HEK293 (cell line): ENCODE results near the gene GABBR2.

Experiments
- CTCF ChIA-PET: fragments of 350-600 bp; formaldehyde crosslinking; extraction: SDS; loops from one replicate; lab custom pipeline; 2021; ENCODE audit warnings: antibody characterized with exemption; lab: Yijun Ruan, JAX
- POLR2A ChIA-PET: fragments of 300-600 bp; formaldehyde crosslinking; extraction: SDS; loops from one replicate; lab custom pipeline; 2020; ENCODE audit warnings: antibody characterized with exemption, inconsistent platforms; lab: Yijun Ruan, JAX
- H3K27ac ChIP-seq: fragments of 200-500 bp; sonication (Bioruptor generic); 2 replicates; pipeline ENCODE4 v1.5.1; 2014; ENCODE audit warnings: low read depth, low read length, control low read depth, inconsistent platforms; ENCODE audit errors: extremely low read depth
- H3K36me3 ChIP-seq, 2 experiments: fragments of 200-500 bp in 1 of 2; sonication (Bioruptor generic) in 1 of 2; 1 replicate in 1 of 2; 2 replicates in 1 of 2; pipeline ENCODE4 v1.5.1; 2014 to 2017; ENCODE audit warnings: inconsistent platforms in 2 of 2, low read length in 2 of 2; ENCODE audit not compliant: control insufficient read depth in 2 of 2, insufficient read depth in 1 of 2
- H3K4me1 ChIP-seq: fragments of 200-500 bp; sonication (Bioruptor generic); 2 replicates; pipeline ENCODE4 v1.5.1; 2014; ENCODE audit warnings: mild to moderate bottlenecking, low read length, inconsistent platforms; ENCODE audit not compliant: control insufficient read depth, insufficient read depth
- H3K4me3 ChIP-seq: 2 replicates; pipeline ENCODE4 v1.5.1; 2011; ENCODE audit warnings: low read depth, mild to moderate bottlenecking, control low read depth, low read length, moderate library complexity
- H3K9me3 ChIP-seq: fragments of 200-500 bp; sonication (Bioruptor generic); 2 replicates; pipeline ENCODE4 v1.5.1; 2014; ENCODE audit warnings: low read depth, low read length, inconsistent platforms; ENCODE audit not compliant: control insufficient read depth, insufficient read depth
- GLIS1 ChIP-seq: fragments of 450-650 bp; formaldehyde crosslinking; IDR thresholded peaks from 2 replicates; pipeline ENCODE4 v1.5.1; 2016; ENCODE audit warnings: missing biosample characterization, missing genetic modification characterization
- YY1 ChIP-seq: fragments of 450-650 bp; formaldehyde crosslinking; IDR thresholded peaks from 2 replicates; pipeline ENCODE4 v1.5.1; 2018; ENCODE audit warnings: missing biosample characterization, missing genetic modification characterization
- ZFHX2 ChIP-seq: fragments of 450-650 bp; formaldehyde crosslinking; conservative IDR thresholded peaks from 2 replicates; pipeline ENCODE4 v1.5.1; 2016; ENCODE audit warnings: missing biosample characterization, missing genetic modification characterization
- ZIC2 ChIP-seq: fragments of 450-650 bp; formaldehyde crosslinking; IDR thresholded peaks from 2 replicates; pipeline ENCODE4 v1.5.1; 2016; ENCODE audit warnings: missing biosample characterization, missing genetic modification characterization
- ZNF157 ChIP-seq: fragments of 450-650 bp; formaldehyde crosslinking; IDR thresholded peaks from 2 replicates; pipeline ENCODE4 v1.5.1; 2016; ENCODE audit warnings: missing biosample characterization, missing genetic modification characterization
- ZNF169 ChIP-seq: fragments of 450-650 bp; formaldehyde crosslinking; IDR thresholded peaks from 2 replicates; pipeline ENCODE4 v1.5.1; 2016; ENCODE audit warnings: missing biosample characterization, missing genetic modification characterization
- ZNF585B ChIP-seq: fragments of 450-650 bp; formaldehyde crosslinking; IDR thresholded peaks from 2 replicates; pipeline ENCODE4 v1.5.1; 2016; ENCODE audit warnings: missing biosample characterization, missing genetic modification characterization
- ZNF626 ChIP-seq: fragments of 450-650 bp; sonication (Bioruptor Pico); formaldehyde crosslinking; IDR thresholded peaks from 2 replicates; pipeline ENCODE4 v1.5.1; 2018; ENCODE audit warnings: missing biosample characterization, missing genetic modification characterization, inconsistent platforms
- ZNF660 ChIP-seq: fragments of 450-650 bp; IDR thresholded peaks from 2 replicates; pipeline ENCODE4 v1.5.1; 2018; ENCODE audit warnings: missing biosample characterization, mild to moderate bottlenecking, missing genetic modification characterization
- ZNF76 ChIP-seq: fragments of 450-650 bp; formaldehyde crosslinking; IDR thresholded peaks from 2 replicates; pipeline ENCODE4; 2016; ENCODE audit warnings: low read depth, missing biosample characterization, missing genetic modification characterization, borderline replicate concordance
- TF ChIP-seq, protein P1 (sequence below): fragments of 450-650 bp; formaldehyde crosslinking; IDR thresholded peaks from 2 replicates; pipeline ENCODE4 v1.5.1; 2016; ENCODE audit warnings: missing biosample characterization, missing genetic modification characterization

Gene GABBR2

DNA sequence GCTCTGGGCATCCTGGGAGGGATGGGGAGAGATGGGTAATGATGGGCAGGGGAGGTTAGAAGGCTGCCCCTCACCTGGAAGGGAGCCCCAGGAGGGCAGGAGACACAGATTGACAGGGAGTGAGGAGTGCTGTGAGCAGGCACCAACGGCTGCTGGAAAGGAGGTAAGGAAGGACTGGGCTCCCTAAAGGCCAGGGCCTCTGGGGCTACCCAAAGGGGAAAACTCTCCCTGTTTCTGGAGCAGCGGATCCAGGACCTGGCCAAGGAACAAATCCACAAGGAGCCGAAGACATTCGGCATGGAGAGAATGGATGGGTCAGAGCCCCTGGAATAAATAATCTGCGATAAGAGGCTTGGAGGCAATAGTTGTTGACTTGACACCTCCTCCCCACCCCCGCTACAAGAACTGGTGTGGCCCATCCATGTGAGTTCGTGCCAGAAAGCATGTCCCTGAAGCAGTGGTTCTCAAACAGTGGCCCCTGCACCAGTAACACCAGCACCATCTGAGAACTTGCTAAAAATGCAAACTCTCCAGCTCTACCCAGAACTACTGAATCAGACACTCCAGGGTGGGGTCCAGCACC lies 208.3 kb downstream of the GABBR2 start:
- ChIA-PET CTCF (interaction anchor here (0.6 kb wide), 1 partner anchor 498 kb away, joined by 5 read pairs; no protein-coding TSS in a partner anchor), POLR2A (no interaction called here)
- peak; percentile 48; the same call in 1 of the 2 replicates for TF ChIP-seq GLIS1 (tag by site-specific recombination)
- no peak for TF ChIP-seq ZIC2
- TF ChIP-seq, protein P1, sequence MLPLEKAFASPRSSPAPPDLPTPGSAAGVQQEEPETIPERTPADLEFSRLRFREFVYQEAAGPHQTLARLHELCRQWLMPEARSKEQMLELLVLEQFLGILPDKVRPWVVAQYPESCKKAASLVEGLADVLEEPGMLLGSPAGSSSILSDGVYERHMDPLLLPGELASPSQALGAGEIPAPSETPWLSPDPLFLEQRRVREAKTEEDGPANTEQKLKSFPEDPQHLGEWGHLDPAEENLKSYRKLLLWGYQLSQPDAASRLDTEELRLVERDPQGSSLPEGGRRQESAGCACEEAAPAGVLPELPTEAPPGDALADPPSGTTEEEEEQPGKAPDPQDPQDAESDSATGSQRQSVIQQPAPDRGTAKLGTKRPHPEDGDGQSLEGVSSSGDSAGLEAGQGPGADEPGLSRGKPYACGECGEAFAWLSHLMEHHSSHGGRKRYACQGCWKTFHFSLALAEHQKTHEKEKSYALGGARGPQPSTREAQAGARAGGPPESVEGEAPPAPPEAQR (tag by site-specific recombination): no peak
- Histone ChIP-seq H3K27ac (no peak overlapping the region), H3K4me1 (no peaks in the 10 kb centered on the region), H3K9me3 (no peaks in the 10 kb centered on the region), H3K36me3 (no peaks in the 10 kb centered on the region), H3K4me3 (no peak overlapping the region)

- CTCF ChIA-PET: no interaction called here
Observed at GRCh38 chr9:98495530-98495929, 213.2 kb downstream of the GABBR2 start.

GRCh38 chr9:98494852-98495251 lies 213.9 kb downstream of the GABBR2 start:
- Histone ChIP-seq H3K36me3 (no peaks in the 10 kb centered on the region), H3K27ac (no peak overlapping the region), H3K4me1 (no peaks in the 10 kb centered on the region), H3K4me3 (no peak overlapping the region), H3K9me3 (no peaks in the 10 kb centered on the region)
- ChIA-PET POLR2A (no interaction called here), CTCF (no interaction called here)
- peak; percentile 77 for TF ChIP-seq ZIC2
- no peak for TF ChIP-seq ZNF76
- TF ChIP-seq ZFHX2 (tag by site-specific recombination): no peak
- peak; percentile 51 for TF ChIP-seq GLIS1 (tag by site-specific recombination)

More at GRCh38 chr9:98495530-98495929, 213.2 kb downstream of the GABBR2 start:
- no peak overlapping the region for H3K4me3 ChIP-seq
- TF ChIP-seq ZNF585B (tag by site-specific recombination) (no peak), ZNF157 (no peak), ZIC2 (peak; percentile 57), YY1 (no peak)
- H3K9me3 ChIP-seq: no peaks in the 10 kb centered on the region
- H3K4me1 ChIP-seq: no peaks in the 10 kb centered on the region
- H3K36me3 ChIP-seq: no peaks in the 10 kb centered on the region
- no peak overlapping the region for H3K27ac ChIP-seq
- POLR2A ChIA-PET: no interaction called here

DNA sequence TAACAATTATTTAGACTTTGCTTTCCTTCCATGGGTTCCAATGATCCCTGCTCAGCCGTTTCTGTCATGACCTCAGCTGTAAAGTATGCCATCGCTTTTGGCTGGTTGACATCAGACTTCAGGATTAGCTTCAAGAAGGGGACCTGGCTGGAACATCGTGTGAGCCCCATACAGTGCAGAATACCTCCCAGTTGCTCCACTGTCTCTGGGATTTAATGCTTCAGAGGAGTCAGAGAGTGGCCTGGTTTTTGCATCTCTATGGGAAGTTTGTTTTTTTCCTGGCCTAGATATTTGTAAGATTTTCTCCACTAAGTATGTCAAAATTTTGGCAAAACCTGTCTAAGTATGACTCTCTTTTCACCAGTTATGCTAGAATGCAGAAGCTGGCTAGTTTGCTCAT lies 216.9 kb downstream of the GABBR2 start:
- Histone ChIP-seq H3K4me3 (no peak overlapping the region), H3K36me3 (no peaks in the 10 kb centered on the region), H3K4me1 (no peaks in the 10 kb centered on the region), H3K9me3 (no peaks in the 10 kb centered on the region), H3K27ac (no peak overlapping the region)
- ChIA-PET POLR2A (interaction anchor here (0.6 kb wide), 1 partner anchor 10 kb away, joined by 3 read pairs; no protein-coding TSS in a partner anchor), CTCF (interaction anchor here (1.0 kb wide), 1 partner anchor 45 kb away, joined by 3 read pairs; no protein-coding TSS in a partner anchor)
- no peak for TF ChIP-seq ZNF169 (tag by site-specific recombination)
- TF ChIP-seq GLIS1 (tag by site-specific recombination): 0 out of 2 replicates have a peak, but pooled peaks have one; percentile 7

GRCh38 chr9:98491231-98491651 lies 217.5 kb downstream of the GABBR2 start:
- CTCF ChIA-PET: no interaction called here
- H3K27ac ChIP-seq: no peak overlapping the region
- H3K4me3 ChIP-seq: no peak overlapping the region
- POLR2A ChIA-PET: interaction anchor here (0.6 kb wide), 1 partner anchor 9 kb away, joined by 3 read pairs; no protein-coding TSS in a partner anchor
- no peaks in the 10 kb centered on the region for H3K9me3 ChIP-seq
- TF ChIP-seq ZNF660 (tag by site-specific recombination): no peak
- no peak for TF ChIP-seq ZNF626
- H3K36me3 ChIP-seq: no peaks in the 10 kb centered on the region
- H3K4me1 ChIP-seq: no peaks in the 10 kb centered on the region
